Left renal cortex interstitium (tissue), 4 donors: ENCODE data around the gene PERP. TPM values are rescaled to one million over a fixed set of nuclear protein-coding genes. Genes with fewer than 3 reads are reported as not detected.
A peak's percentile ranks its signal among the peaks of the same experiment; 100 is the strongest.
"Not testable (repeated sequence)": the region's sequence is repeated elsewhere in the genome, so short reads cannot be mapped to it uniquely, and the experiment has no call there.

ENCODE experiments used
- DNase-seq, 4 donors: peaks; one replicate each; pipeline ENCODE4 v3.0.0-alpha.2; 2013; ENCODE audit warnings: low read depth in 4 of 4, low spot score in 2 of 4, missing footprints in 1 of 4
- polyA plus RNA-seq, 4 donors: library from polyadenylated mRNA; unstranded; fragments of 120-200 nt; gene quantifications; one replicate each; pipeline ENCODE4 v1.2.1, GENCODE V29; 2013; ENCODE audit not compliant: insufficient read length in 4 of 4

Gene PERP
- polyA plus RNA-seq: 10 to 100 TPM; 16.5 to 24.9 (median 20.0) TPM

- DNase-seq: no peak
These were observed at the start of gene PERP for GRCh38 chr6:138107078-138107751. TSS of gene PERP (minus strand) at chr6:138107419. CDS start at chr6:138107340, 79 bp downstream.

DNA sequence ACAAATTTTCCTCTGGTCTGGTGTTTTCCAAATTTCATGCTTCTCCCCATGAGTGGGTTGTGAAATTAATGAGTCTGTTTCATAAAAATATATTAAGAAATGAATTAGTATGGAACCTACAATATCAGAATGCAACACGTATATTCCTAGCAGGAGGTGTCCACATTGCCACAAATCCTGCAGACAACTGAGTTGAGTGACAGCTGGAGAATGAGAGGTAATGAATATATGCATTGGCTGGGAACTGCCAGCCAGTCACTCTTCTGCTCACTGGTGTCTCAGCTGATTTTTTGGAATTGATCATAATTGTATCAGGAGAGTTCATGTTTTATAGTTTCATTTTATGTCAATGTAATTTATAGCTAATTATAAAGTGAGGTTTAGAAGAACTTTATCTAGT, 48.2 kb upstream of the PERP start:
- no peak for DNase-seq

GRCh38 chr6:138146544-138146943, 39.3 kb upstream of the PERP start:
- no peak for DNase-seq

- DNase-seq: no peak
These were observed 38.2 kb upstream of the PERP start for GRCh38 chr6:138145402-138145801.

GRCh38 chr6:138142806-138143205, 35.6 kb upstream of the PERP start:
- no peak for DNase-seq

DNA sequence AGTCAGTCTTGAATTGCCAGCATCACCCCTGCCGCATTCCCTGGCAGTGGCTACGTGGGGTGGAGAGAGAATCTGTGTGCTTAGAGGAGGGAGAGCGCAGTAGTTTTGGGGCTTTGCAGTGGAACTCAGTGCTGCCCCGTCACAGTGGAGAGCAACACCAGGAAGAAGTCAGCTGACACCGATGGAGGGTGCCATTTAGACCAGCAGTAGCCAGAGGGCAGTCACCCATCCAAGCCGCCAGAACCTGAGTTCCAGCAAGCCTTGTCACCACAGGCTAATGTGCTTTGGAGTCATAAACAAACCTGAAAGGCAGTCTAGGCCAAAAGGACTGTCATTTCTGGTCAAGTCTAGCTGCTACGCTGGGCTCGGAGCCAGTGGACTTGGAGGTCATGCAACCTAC, 22.0 kb upstream of the PERP start:
- DNase-seq: no peak

GRCh38 chr6:138128096-138128495, 20.9 kb upstream of the PERP start:
- DNase-seq: no peak

DNA sequence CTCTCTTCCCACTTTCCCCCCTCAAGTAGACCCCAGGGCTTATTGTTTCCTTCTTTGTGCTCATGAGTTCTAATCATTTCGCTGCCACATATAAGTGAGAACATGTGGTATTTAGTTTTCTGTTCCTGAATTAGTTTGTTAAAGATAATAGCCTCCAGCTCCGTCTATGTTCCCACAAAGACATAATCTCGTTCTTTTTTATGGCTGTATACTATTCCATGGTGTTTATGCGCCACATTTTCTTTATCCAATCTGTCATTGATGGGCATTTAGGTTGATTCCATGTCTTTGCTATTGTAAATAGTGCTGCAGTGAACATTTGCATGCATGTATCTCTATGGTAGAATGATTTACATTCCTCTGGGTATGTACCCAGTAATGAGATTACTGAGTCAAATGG, 16.9 kb upstream of the PERP start:
- no peak for DNase-seq

GRCh38 chr6:138119976-138120375, 12.8 kb upstream of the PERP start:
- DNase-seq: no peak

DNA sequence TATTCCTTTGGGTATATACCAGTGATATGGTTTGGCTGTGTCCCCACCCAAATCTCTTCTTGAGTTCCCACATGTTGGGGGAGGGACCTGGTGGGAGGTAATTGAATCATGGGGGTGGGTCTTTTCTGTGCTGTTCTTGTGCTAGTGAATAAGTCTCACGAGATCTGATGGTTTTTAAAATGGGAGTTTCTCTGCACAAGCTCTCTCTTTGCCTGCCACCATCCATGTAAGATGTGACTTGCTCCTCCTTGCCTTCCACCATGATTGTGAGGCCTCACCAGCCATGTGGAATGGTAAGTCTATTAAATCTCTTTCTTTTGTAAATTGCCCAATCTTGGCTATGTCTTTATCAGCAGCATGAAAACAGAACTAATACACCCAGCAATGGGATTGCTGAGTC, 12.0 kb upstream of the PERP start:
- not testable (repeated sequence) for DNase-seq

GRCh38 chr6:138117376-138117914, 10.2 kb upstream of the PERP start:
- no peak for DNase-seq

DNA sequence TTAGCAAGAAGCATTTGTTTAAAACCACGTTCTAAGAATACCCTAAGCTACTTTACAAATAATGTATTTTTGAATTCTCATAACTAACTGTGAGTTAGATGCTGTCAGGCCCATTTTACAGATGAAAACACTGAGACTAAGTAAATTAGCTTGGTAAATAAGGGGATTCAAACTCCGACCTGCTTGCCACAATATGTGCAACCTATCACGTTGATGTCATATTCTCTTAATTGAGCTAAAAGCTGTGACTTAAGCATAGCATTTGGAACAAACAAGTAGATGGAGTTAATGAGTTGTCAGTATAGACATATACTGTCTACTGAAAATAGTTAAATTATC, 9.4 kb upstream of the PERP start:
- DNase-seq: no peak

DNA sequence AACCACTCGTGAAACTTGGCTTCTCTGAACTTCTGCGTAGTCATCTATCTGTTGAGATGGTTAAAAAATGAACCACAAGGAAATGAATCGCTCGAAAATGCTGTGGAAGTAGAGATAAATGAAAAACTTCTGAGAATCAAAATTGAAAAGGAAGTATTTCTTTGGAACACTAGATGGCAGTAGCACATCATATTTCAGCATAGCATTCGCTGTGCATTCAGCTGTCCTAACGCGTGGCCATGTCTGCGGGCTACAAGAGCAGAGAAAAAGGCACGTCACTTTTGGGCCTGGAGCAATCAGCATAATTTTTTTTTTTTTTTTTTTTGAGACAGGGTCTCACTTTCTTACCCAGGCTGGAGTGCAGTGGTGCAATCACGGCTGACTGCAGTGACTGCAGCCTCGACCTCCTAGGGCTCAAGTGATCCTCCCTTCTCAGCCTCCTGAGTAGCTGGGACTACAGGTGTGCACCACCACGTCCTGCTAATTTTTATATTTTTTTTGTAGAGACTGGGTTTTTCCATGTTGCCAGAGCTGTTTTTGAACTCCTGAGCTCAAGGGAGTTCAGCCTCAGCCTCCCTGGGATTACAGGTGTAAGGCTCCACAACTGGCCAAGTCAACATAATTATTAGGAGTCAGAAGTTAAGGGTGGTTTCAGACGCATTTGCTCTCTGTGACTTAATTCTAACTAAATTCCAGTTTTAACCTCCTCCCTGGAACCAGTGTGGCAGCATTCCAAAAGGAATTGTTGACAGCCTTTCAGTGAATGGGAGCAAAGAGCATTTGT, 8.8 kb upstream of the PERP start:
- DNase-seq: peak in 1 of 4 donors; percentile 46

DNA sequence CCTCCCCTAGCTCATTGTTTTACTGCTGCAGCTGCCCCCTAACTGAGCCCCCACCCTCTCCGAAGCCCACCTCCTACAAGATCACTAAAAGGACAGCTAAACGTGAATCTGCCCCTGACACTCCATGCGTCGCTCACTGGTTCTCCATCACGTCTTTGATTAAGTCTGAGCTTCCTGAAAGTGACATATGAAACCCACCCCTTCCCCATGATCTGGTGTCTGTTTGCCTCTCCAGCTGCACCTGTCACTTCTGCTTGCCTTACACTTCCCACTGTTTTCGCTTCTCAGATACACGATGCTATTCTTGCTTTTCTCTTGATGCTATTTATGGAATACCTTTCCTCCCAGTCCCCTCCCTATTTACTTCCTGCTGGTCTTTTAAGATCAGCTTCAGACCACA, 8.0 kb upstream of the PERP start:
- DNase-seq: no peak

DNA sequence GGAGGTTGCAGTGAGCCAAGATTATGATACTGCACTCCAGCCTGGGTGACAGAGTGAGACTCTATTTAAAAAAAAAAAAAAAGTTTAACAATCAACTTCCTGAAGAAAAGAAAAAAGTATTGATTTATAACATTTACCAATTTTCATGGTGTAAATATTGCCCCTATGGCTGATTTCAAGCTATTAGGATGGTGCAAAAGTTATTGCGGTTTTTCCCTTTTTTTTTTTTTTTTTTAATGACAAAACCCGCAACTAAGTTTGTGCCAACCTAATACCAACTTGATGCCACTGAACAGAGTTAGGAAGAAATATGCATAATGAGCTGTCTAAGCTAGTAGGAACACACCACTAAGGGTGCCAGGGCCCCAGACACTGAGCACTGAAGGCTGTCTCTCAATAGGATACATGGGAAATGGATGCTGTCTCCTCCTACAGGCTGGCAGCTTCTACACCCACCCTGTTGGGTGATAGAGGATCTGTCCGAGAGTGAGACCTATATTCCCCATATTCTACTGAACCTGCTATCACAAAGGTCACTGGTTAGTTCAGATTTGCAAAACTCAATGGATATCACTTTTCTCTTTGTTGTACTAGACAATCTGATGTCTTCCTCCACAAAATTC, 6.5 kb upstream of the PERP start:
- DNase-seq: no peak

GRCh38 chr6:138110229-138110628, 3.0 kb upstream of the PERP start:
- DNase-seq: no peak

DNA sequence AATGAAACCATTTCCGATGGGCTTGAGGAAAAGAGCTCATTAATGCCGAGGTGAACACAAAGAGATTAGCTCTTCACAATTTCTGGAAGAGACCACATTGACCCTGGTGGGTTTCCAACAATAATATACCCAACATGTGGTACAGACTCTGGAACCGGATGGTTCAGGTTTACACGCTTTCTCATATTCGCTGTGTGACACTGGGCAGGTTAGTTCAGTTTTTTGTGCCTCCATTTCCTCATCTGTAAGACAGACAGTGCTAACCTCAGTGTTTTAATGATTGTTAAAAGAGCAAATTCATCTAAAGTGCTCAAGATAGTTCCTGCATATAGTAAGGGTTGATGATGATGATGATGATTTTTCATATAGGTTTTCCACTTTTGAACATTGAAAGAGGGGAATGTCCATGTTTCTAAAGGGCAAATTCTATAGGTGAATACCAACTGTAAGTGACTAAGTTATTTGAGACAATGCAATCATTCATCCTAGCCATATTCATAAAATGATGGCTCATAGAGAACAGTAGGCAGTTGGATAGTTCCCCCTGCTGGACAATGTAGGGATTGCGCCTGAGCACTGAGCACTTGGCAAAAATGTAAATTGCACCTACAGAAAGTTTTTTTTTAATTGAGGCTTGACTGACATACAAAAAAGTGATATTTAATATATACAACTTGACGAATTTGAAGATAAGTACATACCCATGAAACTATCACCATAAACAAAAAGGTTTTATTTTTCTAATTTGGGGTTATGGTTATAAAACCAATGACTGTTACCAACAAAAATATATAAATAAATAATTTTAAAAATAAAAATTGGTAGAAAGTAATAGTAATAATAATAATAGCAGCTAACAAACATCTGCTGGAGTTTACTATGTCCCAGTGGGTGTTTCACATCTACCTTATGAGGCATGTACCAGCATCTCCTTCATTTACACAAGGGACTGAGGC, 2.1 kb upstream of the PERP start:
- DNase-seq: no peak

GRCh38 chr6:138107752-138108592, 753 bp upstream of the PERP start:
- DNase-seq: no peak

GRCh38 chr6:138106665-138107077, 548 bp downstream of the PERP start:
- DNase-seq: no peak
